Glomerular visceral epithelial cell (primary cell): ENCODE data around the gene GDPD4.

Experiments
- DNase-seq: peaks from one replicate; pipeline ENCODE4 v3.0.0-alpha.2; 2016; ENCODE audit errors: extremely low spot score

The GDPD4 gene

DNA sequence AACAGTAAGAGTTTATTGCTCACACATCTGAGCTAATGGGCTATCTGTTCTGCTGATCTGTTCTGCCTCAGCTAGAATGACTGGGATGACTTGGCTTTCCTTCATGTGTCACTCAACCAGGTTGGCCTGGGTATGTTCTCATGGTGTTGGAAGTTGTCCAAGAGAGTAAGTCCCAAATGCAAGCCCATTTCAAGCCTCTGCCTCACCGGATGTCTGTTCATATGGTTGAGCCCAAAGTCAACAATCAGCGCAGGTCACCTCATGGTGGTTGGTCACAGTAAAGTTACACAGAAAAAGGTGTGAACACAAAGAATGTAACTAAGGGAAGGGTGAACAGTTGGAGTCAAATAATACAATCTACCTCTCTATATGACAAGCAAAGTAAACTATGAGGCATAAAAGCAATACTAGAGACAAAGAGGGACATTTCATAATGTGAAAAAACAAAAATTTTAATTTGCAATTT is 1.9 kb downstream of the GDPD4 start:
- DNase-seq: peak; percentile 62

DNA sequence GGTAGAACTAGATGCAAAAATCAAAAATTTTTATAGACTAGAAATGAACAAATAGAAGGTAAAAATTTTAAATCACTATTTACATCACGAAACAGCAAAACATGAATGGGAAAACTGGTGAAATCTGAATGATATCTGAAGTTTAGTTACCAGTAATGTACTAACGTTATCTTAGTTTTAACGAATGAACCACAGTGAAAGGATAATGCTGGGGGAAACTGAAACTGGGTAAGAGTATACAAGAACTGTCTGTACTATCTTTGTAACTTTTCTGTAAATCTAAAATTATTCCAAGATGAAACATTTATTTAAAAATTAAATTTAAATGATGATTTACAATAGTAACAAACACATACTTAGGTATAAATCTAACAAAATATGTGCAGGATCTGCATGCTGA is 7.4 kb downstream of the GDPD4 start:
- no peak for DNase-seq

GRCh38 chr11:77289737-77290136 is 11.7 kb downstream of the GDPD4 start:
- no peak for DNase-seq

DNA sequence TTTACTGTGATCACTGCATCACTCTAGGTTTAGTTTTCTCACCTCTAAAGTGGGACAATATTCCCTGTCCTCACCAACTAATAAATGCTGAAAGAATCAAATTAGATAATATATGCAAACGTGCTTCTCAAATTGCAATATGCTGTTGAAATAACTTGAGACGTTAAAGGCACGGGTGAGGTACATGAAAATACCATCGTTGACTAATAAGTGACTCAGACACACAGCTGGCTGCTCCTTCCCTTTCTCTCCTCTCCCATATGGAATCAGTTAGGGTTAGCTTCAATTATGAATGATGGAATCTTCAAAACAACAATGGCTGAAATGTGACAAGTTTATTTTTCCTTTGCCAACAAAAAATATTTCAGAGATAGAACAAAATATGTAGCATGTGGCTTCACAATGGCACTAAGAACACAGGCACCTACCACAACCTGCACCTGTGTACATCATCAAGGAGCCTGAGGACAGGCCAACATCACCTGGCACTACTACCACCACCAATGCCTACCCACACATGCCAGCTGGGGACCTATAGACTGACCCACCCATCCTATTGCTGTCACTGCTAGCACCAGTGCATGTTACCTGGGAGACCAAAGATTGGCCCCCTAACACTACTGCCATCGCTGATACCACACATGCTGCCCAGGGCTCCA is 13.7 kb downstream of the GDPD4 start:
- DNase-seq: peak; percentile 20

GRCh38 chr11:77287136-77287535 is 14.3 kb downstream of the GDPD4 start:
- DNase-seq: no peak

- no peak for DNase-seq
Measured at GRCh38 chr11:77284476-77285468, 16.7 kb downstream of the GDPD4 start.

- DNase-seq: no peak
Measured at GRCh38 chr11:77283101-77283500, 18.4 kb downstream of the GDPD4 start.

GRCh38 chr11:77278595-77279506 is 22.6 kb downstream of the GDPD4 start:
- no peak for DNase-seq

- no peak for DNase-seq
Measured at GRCh38 chr11:77276271-77276670, 25.2 kb downstream of the GDPD4 start.

GRCh38 chr11:77270921-77271320 is 30.6 kb downstream of the GDPD4 start:
- no peak for DNase-seq

- no peak for DNase-seq
Measured at GRCh38 chr11:77269484-77270123, 31.9 kb downstream of the GDPD4 start.

- DNase-seq: no peak
Measured at GRCh38 chr11:77267962-77268361, 33.5 kb downstream of the GDPD4 start.

DNA sequence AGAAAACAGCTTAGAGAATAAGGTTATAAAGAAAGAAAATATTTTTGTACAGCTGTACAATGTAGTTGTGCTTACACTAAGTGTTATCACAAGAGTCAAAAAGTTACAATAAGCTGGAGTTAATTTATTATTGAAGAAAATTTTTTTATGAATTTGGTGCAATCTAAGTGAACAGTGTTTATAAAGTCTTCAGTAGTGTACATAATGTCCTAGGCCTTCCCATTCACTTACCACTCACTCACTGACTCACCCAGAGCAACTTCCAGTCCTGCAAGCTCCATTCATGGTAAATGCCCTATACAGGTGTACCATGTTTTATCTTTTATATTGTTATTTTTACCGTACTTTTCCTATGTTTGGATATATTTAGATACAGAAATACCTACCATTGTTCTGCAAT is 34.7 kb downstream of the GDPD4 start:
- no peak for DNase-seq

GRCh38 chr11:77262803-77263202 is 38.7 kb downstream of the GDPD4 start:
- no peak for DNase-seq

GRCh38 chr11:77259641-77260040 is 41.8 kb downstream of the GDPD4 start:
- no peak for DNase-seq

DNA sequence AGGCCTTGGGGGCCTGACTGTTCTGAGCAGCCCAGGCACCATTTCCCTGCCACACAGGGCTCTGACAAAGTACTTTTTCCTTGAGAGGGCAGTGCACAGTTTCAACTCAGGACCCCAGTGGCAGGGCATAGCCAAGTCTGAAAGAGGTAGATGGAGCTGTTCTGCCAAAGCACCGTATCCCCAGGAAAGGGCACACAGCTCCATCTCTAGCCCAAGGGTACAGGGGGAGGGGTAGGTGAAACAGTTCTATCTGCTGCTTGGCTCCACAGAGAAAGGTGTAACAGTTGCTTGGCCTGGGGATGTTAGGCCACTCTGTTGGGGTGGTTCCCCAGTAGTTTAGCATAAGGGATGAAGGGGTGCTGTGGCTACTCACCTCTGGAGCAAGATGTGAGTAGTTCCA is 47.8 kb downstream of the GDPD4 start:
- no peak for DNase-seq

- DNase-seq: no peak
Measured at GRCh38 chr11:77252555-77253270, 48.8 kb downstream of the GDPD4 start.

- no peak for DNase-seq
Measured at GRCh38 chr11:77250881-77251640, 50.4 kb downstream of the GDPD4 start.

- DNase-seq: peak; percentile 3
Measured at GRCh38 chr11:77249427-77249826, 52.1 kb downstream of the GDPD4 start.
